Measurements from ENCODE around the gene WWOX. TPM values are rescaled to one million over a fixed set of nuclear protein-coding genes. Genes with fewer than 3 reads are reported as not detected.

The WWOX gene
- total and polyA plus RNA-seq, 2 experiments from 2014 or later = 17.0 to 39.8 TPM

DNA sequence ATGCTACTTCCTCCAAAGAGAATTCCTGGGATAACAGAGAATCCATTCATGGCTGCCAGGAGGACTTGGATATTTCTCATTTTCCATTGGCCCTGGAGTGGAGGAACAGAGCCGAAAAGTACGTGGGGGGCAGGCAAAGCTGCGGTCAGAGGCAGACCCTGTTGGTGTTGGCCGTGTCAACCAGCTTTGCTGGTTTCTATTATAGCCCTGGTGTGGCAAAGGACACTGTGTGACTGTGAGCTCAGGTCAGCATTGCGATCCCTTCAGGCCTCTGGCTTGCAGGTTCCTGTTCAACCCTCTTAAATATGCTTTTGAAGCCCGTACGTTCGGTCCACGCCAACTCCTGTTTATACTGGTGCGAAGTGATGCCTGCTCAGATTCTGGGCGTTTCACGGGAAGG lies 904.9 kb downstream of the WWOX start:
- no peaks in the 10 kb centered on the region for H3K27me3 ChIP-seq
- no peaks in the 10 kb centered on the region for H3K9me3 ChIP-seq (ENCODE audit: low read depth)
- TF ChIP-seq EZH2 (IDR thresholded peaks at IDR 0.05; ENCODE audit: borderline replicate concordance) (no peak), EZH2phosphoT487 (IDR thresholded peaks at IDR 0.05; ENCODE audit: low read depth, severe bottlenecking, unreplicated experiment) (no peak)
- TF ChIP-seq, protein P1, sequence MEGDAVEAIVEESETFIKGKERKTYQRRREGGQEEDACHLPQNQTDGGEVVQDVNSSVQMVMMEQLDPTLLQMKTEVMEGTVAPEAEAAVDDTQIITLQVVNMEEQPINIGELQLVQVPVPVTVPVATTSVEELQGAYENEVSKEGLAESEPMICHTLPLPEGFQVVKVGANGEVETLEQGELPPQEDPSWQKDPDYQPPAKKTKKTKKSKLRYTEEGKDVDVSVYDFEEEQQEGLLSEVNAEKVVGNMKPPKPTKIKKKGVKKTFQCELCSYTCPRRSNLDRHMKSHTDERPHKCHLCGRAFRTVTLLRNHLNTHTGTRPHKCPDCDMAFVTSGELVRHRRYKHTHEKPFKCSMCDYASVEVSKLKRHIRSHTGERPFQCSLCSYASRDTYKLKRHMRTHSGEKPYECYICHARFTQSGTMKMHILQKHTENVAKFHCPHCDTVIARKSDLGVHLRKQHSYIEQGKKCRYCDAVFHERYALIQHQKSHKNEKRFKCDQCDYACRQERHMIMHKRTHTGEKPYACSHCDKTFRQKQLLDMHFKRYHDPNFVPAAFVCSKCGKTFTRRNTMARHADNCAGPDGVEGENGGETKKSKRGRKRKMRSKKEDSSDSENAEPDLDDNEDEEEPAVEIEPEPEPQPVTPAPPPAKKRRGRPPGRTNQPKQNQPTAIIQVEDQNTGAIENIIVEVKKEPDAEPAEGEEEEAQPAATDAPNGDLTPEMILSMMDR (IDR thresholded peaks at IDR 0.05; ENCODE audit: poor library complexity) = no peak
- DNase-seq (ENCODE audit: low spot score) = no peak
- H3K79me2 ChIP-seq = no peaks in the 10 kb centered on the region
- no peaks in the 10 kb centered on the region for H4K20me1 ChIP-seq (ENCODE audit: insufficient read depth, poor library complexity, severe bottlenecking)
- H2AFZ ChIP-seq = no peak overlapping the region
- H3K4me1 ChIP-seq (ENCODE audit: insufficient read depth) = no peaks in the 10 kb centered on the region
- H3K9me2 ChIP-seq (replicated peaks; ENCODE audit: insufficient read depth) = no peaks in the 10 kb centered on the region
- no peak overlapping the region for H3K4me3 ChIP-seq
- no peak overlapping the region for H3K27ac ChIP-seq
- WGBS (ENCODE audit: low lambda C conversion rate, missing lambda C conversion rate) = 97% methylated on average over 12 of the region's 12 CpGs
- no peak overlapping the region for H3K4me2 ChIP-seq
- H3K36me3 ChIP-seq (replicated peaks; ENCODE audit: insufficient read depth, low read depth) = no peaks in the 10 kb centered on the region

GRCh38 chr16:79005096-79005495 lies 905.6 kb downstream of the WWOX start:
- H3K36me3 ChIP-seq (replicated peaks; ENCODE audit: insufficient read depth, low read depth) = no peaks in the 10 kb centered on the region
- H3K9me3 ChIP-seq (ENCODE audit: low read depth) = no peaks in the 10 kb centered on the region
- H3K9me2 ChIP-seq (replicated peaks; ENCODE audit: insufficient read depth) = no peaks in the 10 kb centered on the region
- DNase-seq (ENCODE audit: low spot score) = no peak
- no peak overlapping the region for H3K27ac ChIP-seq
- no peak overlapping the region for H3K4me2 ChIP-seq
- no peak overlapping the region for H2AFZ ChIP-seq
- no peaks in the 10 kb centered on the region for H3K4me1 ChIP-seq (ENCODE audit: insufficient read depth)
- TF ChIP-seq EZH2 (IDR thresholded peaks at IDR 0.05; ENCODE audit: borderline replicate concordance) = no peak
- TF ChIP-seq EZH2phosphoT487 (IDR thresholded peaks at IDR 0.05; ENCODE audit: low read depth, severe bottlenecking, unreplicated experiment) = no peak
- TF ChIP-seq, protein P1 (IDR thresholded peaks at IDR 0.05; ENCODE audit: poor library complexity) = no peak
- no peaks in the 10 kb centered on the region for H4K20me1 ChIP-seq (ENCODE audit: insufficient read depth, poor library complexity, severe bottlenecking)
- no peaks in the 10 kb centered on the region for H3K27me3 ChIP-seq
- no peaks in the 10 kb centered on the region for H3K79me2 ChIP-seq
- WGBS (ENCODE audit: low lambda C conversion rate, missing lambda C conversion rate) = 92% methylated on average over 6 of the region's 6 CpGs
- no peak overlapping the region for H3K4me3 ChIP-seq

GRCh38 chr16:79006206-79006605 lies 906.8 kb downstream of the WWOX start:
- Histone ChIP-seq H3K4me1 (ENCODE audit: insufficient read depth) (no peaks in the 10 kb centered on the region), H4K20me1 (ENCODE audit: insufficient read depth, poor library complexity, severe bottlenecking) (no peaks in the 10 kb centered on the region), H3K27ac (no peak overlapping the region), H3K4me2 (no peak overlapping the region), H3K4me3 (no peak overlapping the region), H3K79me2 (no peaks in the 10 kb centered on the region), H3K9me2 (replicated peaks; ENCODE audit: insufficient read depth) (no peaks in the 10 kb centered on the region), H3K27me3 (no peaks in the 10 kb centered on the region), H2AFZ (no peak overlapping the region), H3K36me3 (replicated peaks; ENCODE audit: insufficient read depth, low read depth) (no peaks in the 10 kb centered on the region), H3K9me3 (ENCODE audit: low read depth) (no peaks in the 10 kb centered on the region)
- TF ChIP-seq, protein P1 (IDR thresholded peaks at IDR 0.05; ENCODE audit: poor library complexity) = no peak
- TF ChIP-seq EZH2 (IDR thresholded peaks at IDR 0.05; ENCODE audit: borderline replicate concordance) (no peak), EZH2phosphoT487 (IDR thresholded peaks at IDR 0.05; ENCODE audit: low read depth, severe bottlenecking, unreplicated experiment) (no peak)
- DNase-seq (ENCODE audit: low spot score) = no peak
- 93% methylated on average over 8 of the region's 8 CpGs for WGBS (ENCODE audit: low lambda C conversion rate, missing lambda C conversion rate)

DNA sequence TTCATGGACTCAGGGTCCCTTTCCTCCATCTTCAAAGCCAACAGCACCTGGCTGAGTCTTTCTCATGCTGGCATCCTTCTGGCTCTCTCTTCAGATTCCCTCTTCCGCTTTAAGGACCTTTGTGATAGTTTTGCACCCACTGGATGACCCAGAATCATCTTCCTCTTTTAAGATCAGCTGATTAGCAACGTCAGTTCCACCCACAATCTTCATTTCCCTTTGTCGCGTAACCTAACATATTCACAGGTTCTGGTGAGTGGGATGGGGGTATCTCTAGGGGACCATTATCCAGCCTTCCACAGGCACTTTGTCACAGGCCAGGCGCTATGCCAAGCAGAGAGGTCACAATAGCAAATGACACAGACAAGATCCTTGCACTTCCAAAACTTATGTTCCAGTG lies 907.3 kb downstream of the WWOX start:
- Histone ChIP-seq H2AFZ (no peak overlapping the region), H3K36me3 (replicated peaks; ENCODE audit: insufficient read depth, low read depth) (no peaks in the 10 kb centered on the region), H3K27ac (no peak overlapping the region), H3K4me2 (no peak overlapping the region), H3K4me1 (ENCODE audit: insufficient read depth) (no peaks in the 10 kb centered on the region), H3K9me3 (ENCODE audit: low read depth) (no peaks in the 10 kb centered on the region), H4K20me1 (ENCODE audit: insufficient read depth, poor library complexity, severe bottlenecking) (no peaks in the 10 kb centered on the region), H3K4me3 (no peak overlapping the region), H3K9me2 (replicated peaks; ENCODE audit: insufficient read depth) (no peaks in the 10 kb centered on the region), H3K79me2 (no peaks in the 10 kb centered on the region), H3K27me3 (no peaks in the 10 kb centered on the region)
- TF ChIP-seq, protein P1 (IDR thresholded peaks at IDR 0.05; ENCODE audit: poor library complexity) = no peak
- TF ChIP-seq EZH2phosphoT487 (IDR thresholded peaks at IDR 0.05; ENCODE audit: low read depth, severe bottlenecking, unreplicated experiment) = no peak
- TF ChIP-seq EZH2 (IDR thresholded peaks at IDR 0.05; ENCODE audit: borderline replicate concordance) = no peak
- WGBS (ENCODE audit: low lambda C conversion rate, missing lambda C conversion rate) = 74% methylated on average over 5 of the region's 5 CpGs
- no peak for DNase-seq (ENCODE audit: low spot score)

All from hepatocyte (in vitro differentiated cells).